NCI-H1417 treated with DMSO at 0.1 percent for 48 hours (cell line): ENCODE measurements around the gene CRKL.

Experiments used
- DNase-seq: peaks from one replicate; lab custom pipeline; 2025; lab: John Stamatoyannopoulos, UW

Gene CRKL

DNA sequence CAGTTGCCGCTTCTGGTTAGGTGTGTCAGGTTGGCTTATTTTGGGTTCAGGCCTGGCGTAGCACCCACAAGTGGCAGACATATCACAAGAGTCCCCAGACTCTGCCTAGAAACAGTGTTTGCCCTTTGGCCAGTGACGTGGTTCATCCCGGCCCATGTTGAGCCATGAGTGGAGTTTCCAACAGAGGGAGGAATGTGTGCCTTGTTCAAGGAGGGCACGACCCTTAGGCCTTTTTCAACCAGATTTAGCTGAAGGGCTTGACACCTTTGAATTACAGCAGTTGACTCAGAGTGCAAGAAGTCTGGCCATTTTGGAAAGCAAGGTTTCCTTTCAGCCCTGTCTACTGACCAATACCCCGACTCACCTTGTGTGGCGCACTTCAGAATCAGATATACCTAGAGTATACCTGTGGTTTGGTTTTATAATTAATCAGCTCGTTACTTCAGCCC lies 34.7 kb downstream of the CRKL start:
- DNase-seq, result no peak

DNA sequence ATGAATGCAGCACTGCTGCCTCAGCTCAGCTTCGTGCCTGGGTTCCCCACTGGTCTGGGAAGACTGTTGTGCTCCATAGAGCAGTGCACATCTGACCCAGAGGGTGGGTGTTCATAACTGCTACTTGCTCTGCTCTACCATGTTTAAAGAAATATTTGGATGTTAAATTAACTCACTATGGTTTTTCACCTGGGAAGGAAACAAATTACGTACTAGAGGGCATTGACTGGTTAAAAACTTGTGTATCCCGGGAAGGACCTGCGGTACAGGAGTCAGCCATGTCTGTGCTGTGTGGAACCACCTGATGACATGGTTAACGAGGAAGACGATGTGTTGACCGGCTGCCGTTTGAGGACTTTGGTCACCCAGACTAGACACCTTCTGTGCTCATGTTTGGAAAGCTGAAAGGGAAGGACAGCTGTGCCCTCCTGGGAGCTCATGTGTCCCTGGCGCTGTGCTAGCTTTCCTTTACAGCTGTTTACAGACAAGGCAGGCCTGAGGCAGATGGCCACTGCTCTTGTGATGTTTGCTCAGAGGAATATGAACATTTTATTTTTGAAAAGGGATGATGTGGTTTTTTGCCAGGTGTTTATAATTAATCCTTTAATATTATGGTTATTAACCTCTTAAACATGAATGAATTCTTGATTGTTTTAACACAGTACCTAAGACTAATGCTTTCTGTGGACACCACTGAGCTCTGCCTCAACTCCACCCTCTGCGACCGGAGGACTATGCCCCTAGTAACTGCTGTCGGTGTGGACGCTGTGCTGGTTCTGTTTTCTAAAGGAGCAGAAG lies 35.5 kb downstream of the CRKL start:
- DNase-seq, result no peak

DNA sequence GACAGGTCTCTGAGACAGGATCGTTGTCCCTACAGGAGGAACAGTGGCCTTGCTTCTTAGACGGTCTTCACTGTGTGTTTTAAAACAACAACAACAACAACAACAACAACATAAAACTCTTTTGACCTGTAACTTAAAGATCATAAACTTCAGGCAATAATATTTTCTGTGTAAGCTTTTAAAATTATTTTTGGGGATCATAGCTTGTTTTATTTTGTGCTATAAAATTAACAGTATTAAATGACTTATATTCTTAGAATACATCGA lies 36.1 kb downstream of the CRKL start:
- no peak for DNase-seq

DNA sequence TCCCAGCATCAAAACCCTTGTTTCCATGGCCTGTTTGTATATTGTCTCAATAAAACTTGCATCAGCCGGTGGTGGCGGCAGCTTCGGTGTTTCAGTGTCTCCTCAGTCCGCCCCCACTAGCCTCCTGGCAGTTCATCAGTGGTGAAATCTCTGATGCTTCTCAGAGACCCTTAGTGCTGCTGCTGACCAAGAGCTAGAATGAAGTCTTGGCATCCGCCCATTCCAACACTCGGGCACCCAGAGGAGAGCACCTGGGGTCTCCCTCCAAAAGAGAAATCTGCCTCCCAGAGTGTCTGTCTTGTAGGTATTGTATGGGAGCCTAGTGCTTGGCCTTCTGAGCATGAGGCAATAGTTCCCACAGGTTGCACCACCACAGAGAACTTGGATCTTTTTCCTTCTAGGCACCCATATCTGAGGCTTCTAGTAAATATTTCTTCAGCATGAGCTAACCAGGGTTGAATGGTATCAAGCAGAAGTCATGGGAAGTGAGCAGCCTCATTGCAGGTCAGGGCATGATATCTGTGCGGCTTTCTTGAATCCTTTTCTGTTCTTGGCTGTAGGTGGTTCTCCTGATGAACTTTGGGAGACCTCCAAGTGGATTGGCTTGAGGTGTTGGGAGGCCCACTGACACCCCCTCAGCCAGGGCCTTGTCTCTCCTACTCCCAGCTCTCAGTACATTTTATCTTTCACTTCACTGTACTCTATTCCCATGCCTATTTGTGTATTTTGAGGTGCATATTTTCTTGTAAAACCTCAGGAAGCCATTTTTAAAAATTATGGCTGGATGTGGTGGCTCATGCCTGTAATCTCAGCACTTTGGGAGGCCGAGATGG lies 36.7 kb downstream of the CRKL start:
- DNase-seq, result no peak

DNA sequence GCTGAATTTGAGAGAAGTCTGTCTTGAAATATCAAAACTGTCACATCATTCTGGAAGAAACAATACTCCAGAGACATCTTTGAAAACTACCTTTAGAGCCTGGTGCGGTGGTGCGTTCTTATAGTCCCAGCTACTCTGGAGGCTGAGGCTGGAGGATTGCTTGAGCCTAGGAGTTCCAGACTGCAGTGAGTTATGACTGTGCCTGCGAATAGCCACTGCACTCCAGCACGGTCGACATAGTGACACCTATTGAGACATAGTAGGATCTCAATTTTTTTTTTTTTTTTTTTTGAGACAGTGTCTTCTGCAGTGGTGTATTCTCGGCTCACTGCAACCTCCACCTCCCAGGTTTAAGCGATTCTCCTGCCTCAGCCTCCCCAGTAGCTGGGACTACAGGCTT lies 38.3 kb downstream of the CRKL start:
- no peak for DNase-seq

DNA sequence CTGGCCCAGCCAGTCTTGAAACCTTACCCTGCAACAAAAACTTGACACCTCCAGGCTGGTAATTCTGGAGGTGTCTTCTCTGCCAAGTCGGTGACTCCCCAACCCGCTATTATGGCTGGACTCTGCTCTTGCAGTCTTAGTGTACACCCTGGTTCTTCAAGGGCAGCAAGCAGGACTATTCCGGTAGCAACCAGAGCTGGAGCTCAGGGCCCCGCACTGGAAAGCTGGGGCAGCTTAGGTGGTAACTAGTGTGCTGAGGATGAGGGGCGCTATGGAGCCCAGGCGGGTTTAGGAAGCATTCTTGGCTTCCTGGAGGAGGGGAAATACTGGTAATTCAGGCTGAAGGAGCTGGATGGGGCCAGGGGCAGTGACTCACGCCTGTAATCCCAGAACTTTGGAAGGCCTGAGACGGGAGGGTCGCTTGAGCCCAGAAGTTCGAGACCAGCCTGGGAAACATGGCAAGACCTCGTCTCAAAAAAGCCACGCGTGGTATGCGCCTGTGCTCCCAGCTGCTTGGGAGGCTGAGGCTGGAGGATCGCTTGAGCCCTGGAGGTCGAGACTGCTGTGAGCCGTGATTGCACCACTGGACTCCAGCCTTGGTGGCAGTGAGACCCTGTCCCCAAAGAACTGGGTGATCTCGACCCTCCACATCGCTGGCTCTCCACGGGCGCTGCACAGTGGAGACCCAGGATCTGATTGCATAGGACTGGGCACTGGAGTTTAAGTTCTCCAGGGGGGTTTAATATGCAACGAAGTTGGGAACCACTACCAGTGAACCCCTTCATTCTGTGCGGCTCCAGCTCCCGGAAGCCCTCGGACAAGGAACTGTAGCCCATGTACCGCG lies 39.3 kb downstream of the CRKL start:
- no peak for DNase-seq

DNA sequence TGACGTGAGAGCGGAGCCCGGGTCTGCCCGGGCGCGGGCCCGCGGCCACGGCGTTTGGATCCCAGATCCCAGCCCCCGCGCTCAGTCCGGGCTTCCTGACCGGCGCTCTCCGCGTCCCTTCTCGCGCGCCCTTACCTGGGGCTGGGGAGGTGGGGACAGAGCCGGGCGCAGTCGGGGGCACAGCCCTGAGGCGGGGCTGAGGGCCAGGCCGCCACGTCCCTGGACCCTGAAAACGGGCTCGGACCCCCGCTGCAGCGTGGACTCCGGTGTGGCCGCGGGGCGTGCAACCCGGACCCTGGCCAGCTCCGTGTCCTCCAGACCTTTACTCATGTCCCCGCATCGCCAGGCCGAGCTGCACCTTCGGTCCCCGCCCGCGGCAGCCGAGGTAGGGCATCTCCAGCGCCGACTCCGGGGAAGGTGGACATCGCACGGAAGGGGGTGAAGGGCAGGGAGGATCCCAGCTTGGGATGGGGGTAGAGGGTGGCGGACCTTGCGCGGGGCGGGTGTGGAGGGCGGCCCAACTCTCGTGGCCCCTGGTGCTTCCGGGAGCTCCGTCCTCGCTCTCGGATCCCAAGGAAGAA lies 40.0 kb downstream of the CRKL start:
- DNase-seq, result no peak

DNA sequence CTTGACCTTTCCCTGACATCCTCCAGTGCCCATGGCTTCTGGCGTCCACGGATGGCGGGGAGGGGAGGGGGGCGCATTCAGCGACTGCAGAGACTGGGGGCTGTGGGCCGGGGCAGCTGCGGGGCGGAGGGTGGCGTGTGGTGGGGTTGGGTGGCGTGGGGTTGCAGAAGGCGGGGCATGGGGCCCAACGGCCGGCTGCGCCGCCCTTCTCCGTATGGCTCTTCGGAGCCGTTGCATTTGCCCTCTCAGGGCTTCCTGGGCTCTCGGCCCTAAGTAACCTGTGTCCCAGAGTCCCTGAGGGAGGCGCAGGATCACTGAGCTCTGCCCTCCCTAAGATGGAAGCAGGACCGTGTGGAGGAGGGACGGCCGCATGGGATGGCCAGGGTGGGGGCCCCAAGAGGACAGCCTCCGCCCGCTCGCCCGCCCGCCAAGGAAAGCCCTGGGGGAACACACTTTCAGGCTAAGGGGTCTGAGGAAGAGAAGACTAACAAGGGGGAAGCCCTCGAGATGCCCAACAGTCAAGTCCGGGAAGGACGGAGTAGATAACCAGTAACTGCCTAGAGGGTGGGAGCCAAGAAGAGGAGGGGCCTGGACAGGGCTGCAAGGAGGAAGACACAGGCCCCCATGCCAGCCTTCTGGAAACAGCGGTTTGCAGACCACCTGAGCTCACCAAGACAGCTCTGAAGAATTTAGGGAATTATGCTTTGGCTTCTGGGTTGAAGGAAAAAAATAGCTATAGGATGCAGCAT lies 40.6 kb downstream of the CRKL start:
- no peak for DNase-seq

DNA sequence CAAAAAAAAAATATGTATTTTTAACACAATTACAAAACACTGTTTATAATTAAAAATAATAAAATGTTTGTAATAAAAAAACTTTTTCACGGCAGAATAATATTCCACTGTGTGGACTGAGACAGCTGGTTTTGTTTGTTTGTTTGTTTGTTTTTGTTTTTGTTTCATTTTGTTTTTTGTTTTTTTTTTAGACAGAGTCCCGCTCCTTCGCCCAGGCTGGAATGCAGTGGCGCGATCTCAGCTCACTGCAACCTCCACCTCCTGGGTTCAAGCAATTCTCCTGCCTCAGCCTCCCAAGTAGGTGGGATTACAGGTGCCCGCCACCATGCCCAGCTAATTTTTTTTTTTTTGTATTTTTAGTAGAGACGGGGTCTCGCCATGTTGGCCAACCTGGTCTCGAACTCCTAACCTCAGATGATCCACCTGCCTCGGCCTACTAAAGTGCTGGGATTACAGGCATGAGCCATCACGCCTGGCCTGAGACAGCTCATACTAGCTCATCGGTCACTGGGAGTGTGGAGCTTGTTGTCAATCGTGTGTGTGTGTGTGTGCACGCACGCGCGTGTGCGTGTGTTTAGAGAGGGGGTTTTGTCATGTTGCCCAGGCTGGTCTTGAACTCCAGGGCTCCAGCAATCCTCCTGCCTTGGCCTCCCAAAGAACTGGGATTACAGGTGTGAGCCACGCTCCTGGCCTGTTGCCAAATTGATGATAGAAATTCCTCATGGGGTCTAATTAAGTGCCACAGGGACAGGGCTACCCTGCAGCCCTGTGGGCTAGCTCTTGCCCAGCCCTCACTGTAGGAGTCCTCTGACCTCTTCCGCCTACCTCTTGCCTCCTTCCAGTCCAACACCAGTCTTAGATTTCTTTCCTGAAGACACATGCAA lies 42.6 kb downstream of the CRKL start:
- no peak for DNase-seq

DNA sequence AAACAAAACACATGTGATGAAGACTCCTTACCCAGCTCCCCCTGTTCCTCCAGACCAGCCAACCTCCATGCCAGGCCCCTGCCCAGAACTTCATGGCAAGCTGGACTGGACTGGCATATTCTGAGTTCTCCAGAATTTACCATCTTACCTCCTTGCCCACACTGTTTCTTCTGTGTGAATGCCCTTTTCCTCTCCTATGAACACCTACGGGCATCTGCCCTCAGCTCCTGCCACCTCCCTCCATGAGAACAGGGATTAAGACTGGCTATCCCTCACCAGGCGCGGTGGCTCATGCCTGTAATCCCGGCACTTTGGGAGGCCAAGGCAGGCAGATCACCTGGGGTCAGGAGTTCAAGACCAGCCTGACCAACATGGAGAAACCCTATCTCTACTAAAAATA lies 43.4 kb downstream of the CRKL start:
- DNase-seq, result no peak

DNA sequence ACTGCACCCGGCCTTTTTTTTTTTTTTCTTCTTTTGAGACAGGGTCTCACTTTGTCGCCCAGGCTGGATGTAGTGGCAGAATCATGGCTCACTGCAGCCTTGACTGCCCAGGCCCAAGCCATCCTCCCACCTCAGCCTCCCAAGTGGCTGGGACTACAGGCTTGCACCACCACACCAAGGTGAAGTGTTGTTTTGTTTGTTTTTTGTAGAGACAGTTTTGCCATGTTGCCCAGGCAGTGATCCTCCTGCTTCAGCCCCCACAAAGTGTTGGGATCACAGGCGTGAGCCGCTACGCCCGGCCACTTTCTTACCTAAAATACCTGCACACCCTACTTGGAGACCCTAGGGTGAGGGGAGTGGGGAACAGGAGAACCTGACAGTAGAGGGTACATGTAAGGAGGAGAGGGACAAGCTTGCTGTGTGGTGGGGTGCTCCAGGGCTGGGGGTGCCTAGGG lies 45.3 kb downstream of the CRKL start:
- no peak for DNase-seq

DNA sequence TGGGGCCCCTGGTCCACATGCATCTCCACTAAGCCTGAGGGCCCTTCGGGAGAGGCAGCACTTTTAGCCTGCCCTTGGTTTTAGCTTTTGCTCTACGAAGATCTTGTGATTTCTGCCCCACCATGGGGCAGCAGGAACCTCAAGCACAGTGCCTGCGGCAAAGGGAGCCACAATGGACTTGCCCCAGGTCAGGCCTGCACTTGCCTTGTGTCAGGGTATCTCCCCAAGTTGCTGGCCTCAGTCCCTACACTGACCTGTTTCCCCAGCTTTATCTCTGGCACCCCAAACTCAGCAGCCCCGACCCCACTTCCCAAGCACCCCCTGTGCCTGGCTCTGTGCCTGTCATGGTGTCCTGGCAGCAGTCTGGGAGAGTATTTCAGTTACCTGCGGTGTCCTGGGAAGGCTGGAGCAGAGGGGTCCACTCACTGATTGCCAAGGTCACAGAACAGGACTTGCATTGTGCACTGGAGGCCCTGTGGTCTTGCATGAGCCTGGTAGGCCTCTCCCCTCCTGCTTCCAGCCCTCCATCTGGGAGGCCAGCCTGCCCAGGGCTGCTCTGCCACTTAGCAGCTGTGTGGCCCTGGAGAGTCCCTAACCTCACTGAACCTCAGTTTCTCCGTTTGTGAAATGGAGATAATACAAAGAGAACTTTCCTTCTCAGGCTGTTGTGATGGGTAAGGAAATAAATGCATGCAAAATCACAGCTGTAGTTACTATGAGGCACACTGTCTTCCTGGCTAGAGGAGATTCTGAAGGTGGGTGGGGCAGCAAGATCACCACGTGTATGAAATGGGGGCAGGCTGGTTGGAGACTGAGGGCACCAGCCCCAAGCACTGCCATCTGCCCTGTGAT lies 46.2 kb downstream of the CRKL start:
- DNase-seq, result no peak

DNA sequence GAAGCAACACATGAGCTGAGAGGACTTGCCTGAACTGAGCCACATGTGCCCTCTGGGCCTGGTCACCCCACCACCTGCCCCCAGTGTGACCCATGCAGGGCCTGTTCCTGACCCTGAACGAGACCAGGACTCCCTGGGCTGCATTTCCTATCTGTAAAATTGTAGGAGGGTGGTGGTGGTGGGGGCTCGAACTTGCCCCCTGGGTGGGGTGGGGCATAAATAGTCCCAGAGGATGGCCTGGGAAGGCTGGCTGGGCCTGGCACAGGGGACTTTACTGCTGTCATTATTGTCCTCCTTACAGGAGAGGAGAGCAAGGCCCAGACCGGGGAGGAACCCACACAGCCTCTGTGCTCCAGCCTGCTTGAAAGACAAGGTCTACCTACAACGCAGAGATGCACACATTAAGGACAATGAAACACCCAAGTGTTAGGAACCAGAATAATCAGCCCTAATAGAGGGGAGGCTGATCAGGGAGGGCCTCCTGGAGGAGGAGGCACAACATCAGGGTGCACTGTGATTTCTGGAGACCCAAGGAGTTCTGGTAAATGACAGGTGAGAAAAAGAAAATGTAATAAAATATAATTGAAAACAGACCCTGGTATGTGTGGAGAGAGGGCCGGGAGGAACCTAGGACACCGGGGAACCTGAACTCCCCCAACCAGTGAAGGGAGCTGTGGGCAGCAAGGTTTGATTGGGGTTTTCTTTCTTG lies 47.0 kb downstream of the CRKL start:
- no peak for DNase-seq

DNA sequence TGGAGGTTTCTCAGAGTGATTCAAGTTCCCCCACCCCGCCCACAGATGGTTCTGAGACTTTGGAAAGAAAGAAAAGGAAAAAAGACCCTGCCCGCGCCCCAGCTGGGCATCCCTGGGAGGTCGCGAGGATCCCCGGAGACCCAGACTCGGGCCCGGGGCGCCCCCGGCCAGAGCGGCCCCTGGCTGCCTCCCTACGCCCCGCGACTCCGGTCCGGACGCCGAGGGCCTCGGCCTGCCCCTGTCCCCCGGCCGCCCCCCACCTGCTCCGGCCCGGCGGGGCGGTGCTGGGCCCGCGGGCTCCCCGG lies 47.5 kb downstream of the CRKL start:
- no peak for DNase-seq

DNA sequence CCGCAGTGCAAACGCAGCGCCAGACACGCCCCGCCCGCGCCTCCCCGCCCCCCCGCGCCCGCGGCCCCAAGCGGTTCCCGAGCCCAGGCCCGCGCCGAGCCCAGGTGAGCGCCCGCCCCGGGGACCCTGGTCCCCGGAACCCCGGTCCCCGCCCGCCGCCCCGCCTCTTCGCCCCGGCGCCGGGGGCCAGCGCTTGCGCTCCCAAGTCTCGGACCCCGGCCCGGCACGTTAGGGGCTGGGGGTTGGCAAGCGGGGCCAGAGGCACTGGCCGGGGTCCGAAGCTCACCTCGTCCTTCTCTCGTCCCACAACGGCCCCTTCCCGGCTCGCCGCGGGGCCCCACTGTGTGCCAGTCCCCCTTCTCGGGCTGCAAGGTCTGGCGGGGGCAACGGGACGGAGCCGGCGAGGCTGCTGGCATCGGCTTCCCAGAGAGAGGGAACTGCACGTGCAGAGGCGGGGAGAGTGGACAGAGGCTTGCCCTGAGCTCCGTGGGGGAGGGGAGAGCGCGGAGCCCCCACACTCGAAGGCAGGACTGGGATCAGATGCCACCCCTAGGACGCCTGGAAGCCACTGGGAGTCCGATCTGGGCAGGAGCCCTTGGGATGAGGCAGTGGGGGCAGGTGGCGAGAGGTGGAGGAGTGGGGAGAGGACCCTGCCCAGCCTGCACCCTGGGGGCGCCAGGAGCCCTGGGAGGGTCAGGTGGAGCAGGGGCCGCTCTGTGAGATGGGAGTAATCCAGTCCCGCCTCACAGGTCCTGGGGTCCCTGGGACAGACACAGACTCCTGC lies 48.1 kb downstream of the CRKL start:
- DNase-seq, result no peak

DNA sequence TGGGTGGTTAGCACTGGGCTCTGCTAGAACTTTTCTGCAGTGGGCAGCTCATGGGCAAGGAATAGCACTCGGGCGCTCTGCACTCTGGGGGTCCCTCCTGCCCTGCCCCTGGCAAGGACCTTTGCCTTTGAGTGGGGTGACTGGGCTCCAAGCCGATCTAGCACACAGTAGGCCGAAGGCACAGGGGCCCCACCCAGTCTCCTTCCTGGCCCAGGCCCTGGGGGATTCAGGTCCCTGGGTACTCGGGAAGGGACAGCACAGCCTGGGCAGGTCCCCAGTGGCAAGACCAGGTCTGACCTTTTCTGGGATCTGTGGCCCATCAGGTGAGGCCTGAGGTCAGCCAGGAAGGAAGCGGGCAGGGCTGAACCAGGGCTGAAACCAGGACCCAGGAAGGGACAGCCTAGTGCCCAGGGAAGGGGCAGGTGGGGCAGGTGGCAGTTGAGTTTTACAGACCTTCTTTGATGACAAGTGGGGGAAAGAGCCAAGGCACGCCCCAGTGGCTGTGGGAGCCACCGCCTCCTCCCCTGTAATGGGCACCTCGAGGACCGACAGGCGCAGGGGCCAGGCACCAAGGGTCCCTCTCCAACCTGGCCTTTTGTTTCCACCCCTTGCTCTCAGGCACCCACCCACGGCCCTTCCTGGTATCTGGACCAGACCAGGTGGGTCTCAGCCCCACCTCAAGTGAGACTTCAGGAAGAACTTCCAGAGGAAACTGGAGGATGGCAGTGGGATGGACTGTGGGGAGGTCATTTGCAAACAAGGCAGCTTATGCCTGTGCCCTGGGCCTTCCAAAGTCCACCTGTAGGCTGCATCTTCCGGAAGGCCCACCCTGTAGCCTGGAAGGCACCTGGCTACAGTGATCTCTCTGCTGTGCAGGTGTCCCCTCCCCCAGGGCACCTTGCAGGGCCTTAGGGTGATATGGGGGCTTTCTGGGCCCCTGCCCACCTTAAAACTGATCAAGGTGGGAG lies 49.0 kb downstream of the CRKL start:
- DNase-seq, result no peak
